HepG2 (cell line): Measurements from ENCODE around the gene SAP25. TPM values are rescaled to one million over a fixed set of nuclear protein-coding genes. Genes with fewer than 3 reads are reported as not detected.

Source experiments
- ARNTL ChIP-seq: sonication (generic); formaldehyde crosslinking; IDR thresholded peaks from 2 replicates; pipeline ENCODE4 v1.4.0; 2020; ENCODE audit warnings: mild to moderate bottlenecking, missing genetic modification reagents
- HNRNPLL ChIP-seq: fragments of 200-400 bp; formaldehyde crosslinking; IDR thresholded peaks from 2 replicates; pipeline ENCODE4 v1.6.1; 2017; ENCODE audit warnings: mild to moderate bottlenecking, low read depth, low read length; ENCODE audit not compliant: poor library complexity, severe bottlenecking
- MTF1 ChIP-seq: sonication (generic); formaldehyde crosslinking; IDR thresholded peaks from 2 replicates; pipeline ENCODE4 v1.5.0; 2020; ENCODE audit warnings: missing genetic modification reagents
- RARA ChIP-seq: IDR thresholded peaks from 2 replicates; pipeline ENCODE4 v1.6.1; 2016; ENCODE audit warnings: missing genetic modification reagents, missing compliant biosample characterization
- TCF7L2 ChIP-seq: IDR thresholded peaks from 2 replicates; pipeline ENCODE4 v1.6.1; 2011; ENCODE audit warnings: mild to moderate bottlenecking, low read depth, low read length, moderate library complexity
- U2AF1 ChIP-seq: fragments of 200-400 bp; formaldehyde crosslinking; optimal IDR thresholded peaks from 2 replicates; pipeline ENCODE3; 2017; ENCODE audit warnings: mild to moderate bottlenecking, low read depth, low read length
- ZEB1 ChIP-seq: IDR thresholded peaks from 2 replicates; pipeline ENCODE4 v1.6.1; 2012; ENCODE audit warnings: mild to moderate bottlenecking, low read depth, inconsistent platforms; ENCODE audit not compliant: insufficient replicate concordance
- ZNF138 ChIP-seq: sonication (generic); formaldehyde crosslinking; IDR thresholded peaks from 2 replicates; pipeline ENCODE4 v1.5.0; 2020; ENCODE audit warnings: mild to moderate bottlenecking, low read depth, missing genetic modification reagents
- ZNF225 ChIP-seq: sonication (generic); formaldehyde crosslinking; IDR thresholded peaks from 2 replicates; pipeline ENCODE4 v1.4.0; 2020; ENCODE audit warnings: mild to moderate bottlenecking, missing genetic modification reagents
- ZNF460 ChIP-seq: sonication (generic); formaldehyde crosslinking; IDR thresholded peaks from 2 replicates; pipeline ENCODE4 v1.5.1; 2020; ENCODE audit warnings: missing genetic modification reagents, mild to moderate bottlenecking, borderline replicate concordance
- ZSCAN12 ChIP-seq: sonication (generic); formaldehyde crosslinking; IDR thresholded peaks from 2 replicates; pipeline ENCODE4 v1.9.0; 2021; ENCODE audit warnings: mild to moderate bottlenecking, missing genetic modification reagents
- polyA plus RNA-seq, 8 experiments: library from polyadenylated mRNA; depleted of rRNA in 3 of 8; stranded (reverse) in 7 of 8; unstranded in 1 of 8; fragments of >200 nt; fragmentation: Illumina TruSeq in 4 of 8; extraction: Trizol in 4 of 8; gene quantifications; 2 replicates each; pipeline versions ENCODE4 v1.2.1 to v1.2.3, GENCODE V29; 2011 to 2016; ENCODE audit warnings: low read depth in 4 of 8, missing spikeins in 1 of 8, mixed read lengths in 1 of 8; ENCODE audit not compliant: insufficient read depth in 1 of 8
- total RNA-seq, 5 experiments: library from RNA; depleted of rRNA; stranded (reverse); fragments of >200 nt; fragmentation: Illumina TruSeq; extraction: Trizol; gene quantifications; 2 replicates each; pipeline ENCODE4 v1.2.3, GENCODE V29; 2016; ENCODE audit warnings: low read depth in 1 of 5
- TF ChIP-seq, protein P1 (sequence below): sonication (generic); formaldehyde crosslinking; IDR thresholded peaks from 2 replicates; pipeline ENCODE4 v1.9.0; 2021; ENCODE audit warnings: missing genetic modification reagents, borderline replicate concordance
- TF ChIP-seq, protein P2 (sequence below), 2 experiments: sonication (generic) in 1 of 2; formaldehyde crosslinking in 1 of 2; IDR thresholded peaks; 2 replicates each; pipeline versions ENCODE4 v1.4.0 to v1.6.1; 2016 to 2020; ENCODE audit warnings: borderline replicate concordance in 1 of 2, low read depth in 1 of 2, mild to moderate bottlenecking in 1 of 2, missing genetic modification reagents in 1 of 2
- TF ChIP-seq, protein P3 (sequence below): sonication (generic); formaldehyde crosslinking; IDR thresholded peaks from 2 replicates; pipeline ENCODE4 v1.5.0; 2020; ENCODE audit warnings: missing genetic modification reagents
- TF ChIP-seq, protein P4 (sequence below), 2 experiments: sonication (generic) in 1 of 2; formaldehyde crosslinking in 1 of 2; IDR thresholded peaks; 2 replicates each; pipeline versions ENCODE4 v1.5.1 to v1.6.1; 2011 to 2020; ENCODE audit warnings: borderline replicate concordance in 1 of 2, low read depth in 1 of 2, low read length in 1 of 2, mild to moderate bottlenecking in 1 of 2, missing genetic modification reagents in 1 of 2, moderate library complexity in 1 of 2
- TF ChIP-seq, protein P5 (sequence below): sonication (generic); formaldehyde crosslinking; IDR thresholded peaks from 2 replicates; pipeline ENCODE4 v1.9.0; 2022; ENCODE audit warnings: missing genetic modification reagents, mild to moderate bottlenecking, borderline replicate concordance

The SAP25 gene
- total and polyA plus RNA-seq, 2 of the 13 experiments (the other 11 are each of a cell fraction or from before 2014, with no cell fraction given) = 0.15 to 0.20 TPM

DNA sequence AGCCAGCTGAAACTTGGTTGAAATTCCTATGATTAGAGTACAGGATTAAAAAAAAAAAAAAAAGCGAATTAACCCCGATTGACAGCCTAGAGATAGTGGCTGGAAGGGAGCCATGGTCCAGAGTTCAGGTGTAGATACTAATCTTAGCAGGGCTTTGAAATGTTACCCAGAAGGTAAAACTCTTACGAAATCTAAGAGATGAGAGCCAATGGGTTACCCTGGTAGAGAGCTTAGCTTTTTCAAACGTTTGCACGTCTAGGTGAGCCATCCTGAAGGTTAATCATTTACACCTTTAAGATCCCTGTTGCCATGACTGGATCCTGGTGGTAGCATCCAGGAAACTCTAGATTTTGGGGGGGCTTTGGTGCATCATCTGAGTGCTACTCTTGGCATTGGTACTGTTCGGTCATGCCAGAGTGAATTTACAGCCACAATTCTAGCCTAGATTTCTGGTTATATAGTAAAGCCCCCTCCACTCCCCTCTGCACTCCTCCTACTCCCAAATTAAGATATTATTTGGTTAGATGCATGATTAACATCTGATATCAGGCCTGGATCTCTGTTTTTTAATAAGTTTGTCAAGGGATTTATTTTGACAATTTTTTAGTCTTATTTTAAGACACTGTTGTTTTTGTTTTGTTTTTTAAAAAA is 33.5 kb downstream of the SAP25 start (continued):
- TF ChIP-seq, protein P1, sequence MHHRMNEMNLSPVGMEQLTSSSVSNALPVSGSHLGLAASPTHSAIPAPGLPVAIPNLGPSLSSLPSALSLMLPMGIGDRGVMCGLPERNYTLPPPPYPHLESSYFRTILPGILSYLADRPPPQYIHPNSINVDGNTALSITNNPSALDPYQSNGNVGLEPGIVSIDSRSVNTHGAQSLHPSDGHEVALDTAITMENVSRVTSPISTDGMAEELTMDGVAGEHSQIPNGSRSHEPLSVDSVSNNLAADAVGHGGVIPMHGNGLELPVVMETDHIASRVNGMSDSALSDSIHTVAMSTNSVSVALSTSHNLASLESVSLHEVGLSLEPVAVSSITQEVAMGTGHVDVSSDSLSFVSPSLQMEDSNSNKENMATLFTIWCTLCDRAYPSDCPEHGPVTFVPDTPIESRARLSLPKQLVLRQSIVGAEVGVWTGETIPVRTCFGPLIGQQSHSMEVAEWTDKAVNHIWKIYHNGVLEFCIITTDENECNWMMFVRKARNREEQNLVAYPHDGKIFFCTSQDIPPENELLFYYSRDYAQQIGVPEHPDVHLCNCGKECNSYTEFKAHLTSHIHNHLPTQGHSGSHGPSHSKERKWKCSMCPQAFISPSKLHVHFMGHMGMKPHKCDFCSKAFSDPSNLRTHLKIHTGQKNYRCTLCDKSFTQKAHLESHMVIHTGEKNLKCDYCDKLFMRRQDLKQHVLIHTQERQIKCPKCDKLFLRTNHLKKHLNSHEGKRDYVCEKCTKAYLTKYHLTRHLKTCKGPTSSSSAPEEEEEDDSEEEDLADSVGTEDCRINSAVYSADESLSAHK = no peak
- TF ChIP-seq MTF1 (no peak), ZSCAN12 (no peak), ARNTL (CRISPR knock-in tag) (no peak), ZNF138 (CRISPR knock-in tag) (no peak), ZEB1 (no peak), HNRNPLL (no peak), U2AF1 (no peak), TCF7L2 (peak; percentile 77; the same call in 1 of the 2 replicates), RARA (peak; percentile 78), ZNF460 (CRISPR knock-in tag) (no peak), ZNF225 (CRISPR knock-in tag) (no peak)
- TF ChIP-seq, protein P2, sequence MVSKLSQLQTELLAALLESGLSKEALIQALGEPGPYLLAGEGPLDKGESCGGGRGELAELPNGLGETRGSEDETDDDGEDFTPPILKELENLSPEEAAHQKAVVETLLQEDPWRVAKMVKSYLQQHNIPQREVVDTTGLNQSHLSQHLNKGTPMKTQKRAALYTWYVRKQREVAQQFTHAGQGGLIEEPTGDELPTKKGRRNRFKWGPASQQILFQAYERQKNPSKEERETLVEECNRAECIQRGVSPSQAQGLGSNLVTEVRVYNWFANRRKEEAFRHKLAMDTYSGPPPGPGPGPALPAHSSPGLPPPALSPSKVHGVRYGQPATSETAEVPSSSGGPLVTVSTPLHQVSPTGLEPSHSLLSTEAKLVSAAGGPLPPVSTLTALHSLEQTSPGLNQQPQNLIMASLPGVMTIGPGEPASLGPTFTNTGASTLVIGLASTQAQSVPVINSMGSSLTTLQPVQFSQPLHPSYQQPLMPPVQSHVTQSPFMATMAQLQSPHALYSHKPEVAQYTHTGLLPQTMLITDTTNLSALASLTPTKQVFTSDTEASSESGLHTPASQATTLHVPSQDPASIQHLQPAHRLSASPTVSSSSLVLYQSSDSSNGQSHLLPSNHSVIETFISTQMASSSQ (IDR thresholded peaks at IDR 0.05; ENCODE audit: low read depth) = peak; percentile 96
- TF ChIP-seq, protein P2 (CRISPR knock-in tag; IDR thresholded peaks at IDR 0.05; ENCODE audit: borderline replicate concordance) = peak; percentile 93; the same call in 1 of the 2 replicates
- TF ChIP-seq, protein P3, sequence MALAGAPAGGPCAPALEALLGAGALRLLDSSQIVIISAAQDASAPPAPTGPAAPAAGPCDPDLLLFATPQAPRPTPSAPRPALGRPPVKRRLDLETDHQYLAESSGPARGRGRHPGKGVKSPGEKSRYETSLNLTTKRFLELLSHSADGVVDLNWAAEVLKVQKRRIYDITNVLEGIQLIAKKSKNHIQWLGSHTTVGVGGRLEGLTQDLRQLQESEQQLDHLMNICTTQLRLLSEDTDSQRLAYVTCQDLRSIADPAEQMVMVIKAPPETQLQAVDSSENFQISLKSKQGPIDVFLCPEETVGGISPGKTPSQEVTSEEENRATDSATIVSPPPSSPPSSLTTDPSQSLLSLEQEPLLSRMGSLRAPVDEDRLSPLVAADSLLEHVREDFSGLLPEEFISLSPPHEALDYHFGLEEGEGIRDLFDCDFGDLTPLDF (CRISPR knock-in tag) = no peak
- TF ChIP-seq, protein P4, sequence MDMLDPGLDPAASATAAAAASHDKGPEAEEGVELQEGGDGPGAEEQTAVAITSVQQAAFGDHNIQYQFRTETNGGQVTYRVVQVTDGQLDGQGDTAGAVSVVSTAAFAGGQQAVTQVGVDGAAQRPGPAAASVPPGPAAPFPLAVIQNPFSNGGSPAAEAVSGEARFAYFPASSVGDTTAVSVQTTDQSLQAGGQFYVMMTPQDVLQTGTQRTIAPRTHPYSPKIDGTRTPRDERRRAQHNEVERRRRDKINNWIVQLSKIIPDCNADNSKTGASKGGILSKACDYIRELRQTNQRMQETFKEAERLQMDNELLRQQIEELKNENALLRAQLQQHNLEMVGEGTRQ (IDR thresholded peaks at IDR 0.05; ENCODE audit: low read depth, low read length) = no peak
- TF ChIP-seq, protein P4 (CRISPR knock-in tag; IDR thresholded peaks at IDR 0.05; ENCODE audit: borderline replicate concordance) = no peak
- TF ChIP-seq, protein P5, sequence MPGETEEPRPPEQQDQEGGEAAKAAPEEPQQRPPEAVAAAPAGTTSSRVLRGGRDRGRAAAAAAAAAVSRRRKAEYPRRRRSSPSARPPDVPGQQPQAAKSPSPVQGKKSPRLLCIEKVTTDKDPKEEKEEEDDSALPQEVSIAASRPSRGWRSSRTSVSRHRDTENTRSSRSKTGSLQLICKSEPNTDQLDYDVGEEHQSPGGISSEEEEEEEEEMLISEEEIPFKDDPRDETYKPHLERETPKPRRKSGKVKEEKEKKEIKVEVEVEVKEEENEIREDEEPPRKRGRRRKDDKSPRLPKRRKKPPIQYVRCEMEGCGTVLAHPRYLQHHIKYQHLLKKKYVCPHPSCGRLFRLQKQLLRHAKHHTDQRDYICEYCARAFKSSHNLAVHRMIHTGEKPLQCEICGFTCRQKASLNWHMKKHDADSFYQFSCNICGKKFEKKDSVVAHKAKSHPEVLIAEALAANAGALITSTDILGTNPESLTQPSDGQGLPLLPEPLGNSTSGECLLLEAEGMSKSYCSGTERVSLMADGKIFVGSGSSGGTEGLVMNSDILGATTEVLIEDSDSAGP (CRISPR knock-in tag) = no peak
